WTC11 (cell line): ENCODE results near the gene CCNJL. TPM values are rescaled to one million over a fixed set of nuclear protein-coding genes. Genes with fewer than 3 reads are reported as not detected.

Experiments
- ATAC-seq: fragments of 200-7000 bp; cut with Tn5 transposase; 2 replicates; pipeline ENCODE4 v1.10.0; 2021; ENCODE audit warnings: mild to moderate bottlenecking, moderate library complexity
- CTCF ChIA-PET: fragments of 300-600 bp; sonication (Branson Sonifier 250); formaldehyde crosslinking; loops from one replicate; lab custom pipeline; 2021; ENCODE audit warnings: antibody characterized with exemption; lab: Charles Lee
- POLR2A ChIA-PET: fragments of 350-600 bp; sonication (Branson Sonifier 250); formaldehyde crosslinking; loops from one replicate; lab custom pipeline; 2021; ENCODE audit warnings: antibody characterized with exemption; lab: Charles Lee
- DNase-seq: peaks from one replicate; pipeline ENCODE4 v3.0.0; 2021; ENCODE audit warnings: low spot score
- H3K27ac Mint-ChIP-seq: 2 replicates; pipeline ENCODE4 v1.8.0; 2021; ENCODE audit warnings: mixed read lengths
- H3K27me3 Mint-ChIP-seq: 2 replicates; pipeline ENCODE4 v1.8.0; 2021; ENCODE audit warnings: low read depth, mild to moderate bottlenecking, moderate library complexity, mixed read lengths
- H3K36me3 Mint-ChIP-seq: 2 replicates; pipeline ENCODE4 v1.8.0; 2021; ENCODE audit warnings: mixed read lengths
- H3K4me1 Mint-ChIP-seq: 2 replicates; pipeline ENCODE4 v1.8.0; 2022; ENCODE audit warnings: mixed read lengths
- H3K4me3 Mint-ChIP-seq: 2 replicates; pipeline ENCODE4 v1.8.0; 2021; ENCODE audit warnings: mild to moderate bottlenecking, moderate library complexity, mixed read lengths
- H3K9me3 Mint-ChIP-seq: 2 replicates; pipeline ENCODE4 v1.8.0; 2021; ENCODE audit warnings: mixed read lengths
- ATF1 ChIP-seq: sonication (generic); formaldehyde crosslinking; IDR thresholded peaks from 2 replicates; pipeline ENCODE4 v1.8.1; 2023; ENCODE audit warnings: mild to moderate bottlenecking, moderate library complexity, missing genetic modification reagents
- ATF6 ChIP-seq: sonication (generic); formaldehyde crosslinking; IDR thresholded peaks from 2 replicates; pipeline ENCODE4 v1.8.1; 2023; ENCODE audit warnings: mild to moderate bottlenecking, missing genetic modification reagents
- CDX4 ChIP-seq: fragments of 250-450 bp; sonication (Bioruptor Pico); IDR thresholded peaks from 2 replicates; pipeline ENCODE4 v1.9.0; 2021; ENCODE audit warnings: moderate library complexity, mild to moderate bottlenecking, inconsistent platforms, borderline replicate concordance
- CREM ChIP-seq: sonication (generic); formaldehyde crosslinking; IDR thresholded peaks from 2 replicates; pipeline ENCODE4 v1.8.1; 2022; ENCODE audit warnings: mild to moderate bottlenecking, missing genetic modification reagents, moderate library complexity
- ELF4 ChIP-seq: sonication (generic); formaldehyde crosslinking; IDR thresholded peaks from 2 replicates; pipeline ENCODE4 v1.8.1; 2022; ENCODE audit warnings: low read depth, mild to moderate bottlenecking, moderate library complexity, missing genetic modification reagents
- GABPB1 ChIP-seq: sonication (generic); formaldehyde crosslinking; IDR thresholded peaks from 2 replicates; pipeline ENCODE4 v1.8.1; 2023; ENCODE audit warnings: mild to moderate bottlenecking, missing genetic modification reagents
- JUN ChIP-seq: sonication (generic); formaldehyde crosslinking; IDR thresholded peaks from 2 replicates; pipeline ENCODE4 v1.8.0; 2023; ENCODE audit warnings: mild to moderate bottlenecking, missing genetic modification reagents
- KAT7 ChIP-seq: sonication (generic); formaldehyde crosslinking; IDR thresholded peaks from 2 replicates; pipeline ENCODE4 v1.8.1; 2023; ENCODE audit warnings: missing genetic modification reagents, mild to moderate bottlenecking, borderline replicate concordance
- MAX ChIP-seq: sonication (generic); formaldehyde crosslinking; IDR thresholded peaks from 2 replicates; pipeline ENCODE4 v1.8.0; 2022; ENCODE audit warnings: mild to moderate bottlenecking, missing genetic modification reagents
- PRRX2 ChIP-seq: fragments of 250-450 bp; sonication (Bioruptor Pico); IDR thresholded peaks from 2 replicates; pipeline ENCODE4 v1.8.0; 2021; ENCODE audit warnings: mild to moderate bottlenecking
- SP1 ChIP-seq: sonication (generic); formaldehyde crosslinking; conservative IDR thresholded peaks from 2 replicates; pipeline ENCODE4 v1.8.1; 2022; ENCODE audit warnings: missing genetic modification reagents
- TEAD4 ChIP-seq: sonication (generic); formaldehyde crosslinking; IDR thresholded peaks from 2 replicates; pipeline ENCODE4 v1.8.0; 2022; ENCODE audit warnings: mild to moderate bottlenecking, missing genetic modification reagents
- ZNF263 ChIP-seq: sonication (generic); formaldehyde crosslinking; IDR thresholded peaks from 2 replicates; pipeline ENCODE4 v1.8.1; 2022; ENCODE audit warnings: low read depth, mild to moderate bottlenecking, moderate library complexity, missing genetic modification reagents
- total RNA-seq: library from RNA; stranded (reverse); gene quantifications from 3 replicates; pipeline ENCODE4 v1.2.3, GENCODE V29; 2021
- TF ChIP-seq, protein P1 (sequence below): sonication (generic); formaldehyde crosslinking; IDR thresholded peaks from 2 replicates; pipeline ENCODE4 v1.8.1; 2023; ENCODE audit warnings: mild to moderate bottlenecking, moderate library complexity, missing genetic modification reagents
- TF ChIP-seq, protein P2 (sequence below): sonication (generic); formaldehyde crosslinking; conservative IDR thresholded peaks from 2 replicates; pipeline ENCODE4 v1.8.1; 2022; ENCODE audit warnings: mild to moderate bottlenecking, missing genetic modification reagents
- TF ChIP-seq, protein P3 (sequence below): sonication (generic); formaldehyde crosslinking; IDR thresholded peaks from 2 replicates; pipeline ENCODE4 v1.8.1; 2022; ENCODE audit warnings: missing genetic modification reagents, borderline replicate concordance

Gene CCNJL
- total RNA-seq, 1 experiment from 2014 or later, result 31.3 TPM

- TF ChIP-seq, protein P1, sequence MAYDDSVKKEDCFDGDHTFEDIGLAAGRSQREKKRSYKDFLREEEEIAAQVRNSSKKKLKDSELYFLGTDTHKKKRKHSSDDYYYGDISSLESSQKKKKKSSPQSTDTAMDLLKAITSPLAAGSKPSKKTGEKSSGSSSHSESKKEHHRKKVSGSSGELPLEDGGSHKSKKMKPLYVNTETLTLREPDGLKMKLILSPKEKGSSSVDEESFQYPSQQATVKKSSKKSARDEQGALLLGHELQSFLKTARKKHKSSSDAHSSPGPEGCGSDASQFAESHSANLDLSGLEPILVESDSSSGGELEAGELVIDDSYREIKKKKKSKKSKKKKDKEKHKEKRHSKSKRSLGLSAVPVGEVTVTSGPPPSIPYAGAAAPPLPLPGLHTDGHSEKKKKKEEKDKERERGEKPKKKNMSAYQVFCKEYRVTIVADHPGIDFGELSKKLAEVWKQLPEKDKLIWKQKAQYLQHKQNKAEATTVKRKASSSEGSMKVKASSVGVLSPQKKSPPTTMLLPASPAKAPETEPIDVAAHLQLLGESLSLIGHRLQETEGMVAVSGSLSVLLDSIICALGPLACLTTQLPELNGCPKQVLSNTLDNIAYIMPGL (CRISPR knock-in tag), result no peak
- TF ChIP-seq PRRX2 (CRISPR knock-in tag), result no peak
- no peak for TF ChIP-seq CDX4 (CRISPR knock-in tag)
- TF ChIP-seq, protein P2, sequence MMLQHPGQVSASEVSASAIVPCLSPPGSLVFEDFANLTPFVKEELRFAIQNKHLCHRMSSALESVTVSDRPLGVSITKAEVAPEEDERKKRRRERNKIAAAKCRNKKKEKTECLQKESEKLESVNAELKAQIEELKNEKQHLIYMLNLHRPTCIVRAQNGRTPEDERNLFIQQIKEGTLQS (CRISPR knock-in tag), result no peak
- TF ChIP-seq ELF4 (CRISPR knock-in tag), result no peak
Measured at GRCh38 chr5:160285316-160285715, 27.0 kb downstream of the CCNJL start (continued).

DNA sequence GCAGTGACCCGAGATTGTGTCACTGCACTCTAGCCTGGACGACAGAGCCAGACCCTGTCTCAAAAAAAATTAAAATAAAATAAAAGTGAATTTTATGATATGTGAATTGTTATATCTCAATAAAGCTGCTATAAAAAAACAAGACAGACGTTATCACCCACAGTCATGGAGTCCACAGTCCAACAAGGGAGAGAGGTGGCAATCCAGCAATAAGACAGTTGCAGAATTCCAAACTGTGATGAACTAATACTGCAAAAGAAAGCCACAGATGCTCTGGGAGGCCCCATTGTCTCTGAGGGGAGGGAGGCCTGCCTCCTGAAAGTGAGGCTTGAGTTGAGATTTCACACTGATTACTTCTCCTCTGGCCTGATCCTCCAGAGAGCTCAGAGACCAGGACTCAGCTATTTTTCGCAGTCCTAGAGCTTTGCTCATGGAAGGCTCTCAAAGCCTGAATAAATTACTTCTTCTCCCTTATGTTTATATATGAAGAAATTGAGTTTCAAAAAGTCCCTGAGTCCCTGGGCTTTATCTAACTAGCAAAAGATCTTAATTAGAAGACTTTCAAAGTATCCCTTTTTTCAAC is 28.0 kb downstream of the CCNJL start:
- ChIA-PET POLR2A (no interaction called here), CTCF (no interaction called here)
- no peak overlapping the region for H3K27ac Mint-ChIP-seq
- DNase-seq, result no peak
- peaks cover 73% of the 10 kb centered on the region for H3K4me1 Mint-ChIP-seq
- TF ChIP-seq JUN (CRISPR knock-in tag), result no peak
- TF ChIP-seq, all 79 proteins: peak for 0
- Mint-ChIP-seq H3K4me3 (no peak overlapping the region), H3K36me3 (peaks cover 26% of the 10 kb centered on the region), H3K9me3 (no peaks in the 10 kb centered on the region), H3K27me3 (no peaks in the 10 kb centered on the region)
- ATAC-seq, result no peak

DNA sequence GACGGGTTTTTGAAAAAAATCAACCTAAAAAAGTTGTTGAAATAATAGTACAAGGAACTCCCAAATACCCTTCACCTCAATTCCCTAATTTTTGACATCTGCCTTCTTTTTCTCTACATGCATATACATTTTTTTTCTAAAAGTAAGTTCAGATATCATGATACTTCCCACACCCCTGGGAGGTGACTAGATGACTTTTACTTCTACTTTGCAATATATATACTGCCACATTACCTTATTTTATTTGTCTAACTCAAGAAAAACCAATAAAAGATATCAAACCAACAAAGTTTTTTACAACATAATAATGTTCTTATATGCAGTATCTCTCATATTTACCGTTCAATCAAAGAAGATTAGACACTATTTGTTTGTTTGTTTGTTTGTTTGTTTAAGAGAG is 31.1 kb downstream of the CCNJL start:
- Mint-ChIP-seq H3K4me3 (no peak overlapping the region), H3K27ac (peak overlapping the region; percentile 74; the same call in 1 of the 2 replicates), H3K4me1 (peaks cover 55% of the 10 kb centered on the region), H3K9me3 (no peaks in the 10 kb centered on the region), H3K27me3 (no peaks in the 10 kb centered on the region), H3K36me3 (peaks cover 43% of the 10 kb centered on the region)
- DNase-seq, result no peak
- ChIA-PET POLR2A (no interaction called here), CTCF (interaction anchor here (0.9 to 1.6 kb wide), 2 partner anchors 14 to 15 kb away, joined by 3 to 5 read pairs; no protein-coding TSS in a partner anchor)
- TF ChIP-seq PRRX2 (CRISPR knock-in tag) (no peak), ATF6 (CRISPR knock-in tag) (no peak), MAX (CRISPR knock-in tag) (no peak), SP1 (CRISPR knock-in tag) (no peak)
- ATAC-seq, result no peak

DNA sequence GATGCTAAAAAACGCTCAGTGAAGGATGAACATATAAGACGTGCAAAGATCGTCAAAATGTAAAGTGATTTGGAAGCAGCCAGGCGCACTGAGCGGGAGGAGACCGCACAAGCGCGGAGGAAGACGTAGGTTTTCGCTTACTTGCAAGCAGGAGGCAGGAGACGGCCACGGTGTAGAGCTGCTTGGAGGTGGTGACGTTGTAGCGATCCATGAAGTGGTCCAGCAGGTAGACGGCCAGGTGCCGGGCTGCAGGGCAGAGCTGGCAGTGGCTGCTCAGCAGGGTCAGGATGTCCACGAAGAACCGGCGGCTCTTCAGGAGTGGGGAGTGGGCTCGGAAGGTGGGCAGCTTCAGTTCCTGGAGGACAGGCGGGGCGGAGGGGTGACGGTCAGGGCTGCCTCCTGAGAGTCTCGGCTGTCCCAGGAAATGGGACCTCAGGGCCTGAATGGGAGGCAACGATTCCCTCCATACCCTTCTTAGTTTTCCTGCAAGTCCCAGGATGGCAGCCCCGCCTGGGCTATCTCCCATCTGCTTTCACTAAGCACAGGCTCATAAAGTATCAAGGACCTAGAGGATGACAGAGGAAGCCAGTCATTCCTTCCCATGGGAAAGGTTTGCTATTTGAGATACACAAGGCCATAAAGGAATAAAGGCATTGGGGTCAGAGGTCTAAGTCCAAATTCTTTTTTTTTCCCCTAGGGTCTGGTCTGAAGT is 31.8 kb downstream of the CCNJL start:
- POLR2A ChIA-PET, result no interaction called here

More for the DNA sequence above, 31.8 kb downstream of the CCNJL start:
- H3K27me3 Mint-ChIP-seq, result no peaks in the 10 kb centered on the region
- H3K9me3 Mint-ChIP-seq, result no peaks in the 10 kb centered on the region
- no peak overlapping the region for H3K4me3 Mint-ChIP-seq
- peaks cover 48% of the 10 kb centered on the region for H3K4me1 Mint-ChIP-seq
- peak overlapping the region; percentile 78 for H3K27ac Mint-ChIP-seq
- CTCF ChIA-PET, result interaction anchor here (1.6 kb wide), 1 partner anchor 14 kb away, joined by 5 read pairs; no protein-coding TSS in a partner anchor
- DNase-seq, result no peak
- ATAC-seq, result no peak
- TF ChIP-seq KAT7 (CRISPR knock-in tag), result no peak
- TF ChIP-seq GABPB1 (CRISPR knock-in tag), result no peak
- no peak for TF ChIP-seq TEAD4 (CRISPR knock-in tag)
- TF ChIP-seq ZNF263 (CRISPR knock-in tag), result no peak
- TF ChIP-seq ELF4 (CRISPR knock-in tag), result no peak
- TF ChIP-seq, protein P3, sequence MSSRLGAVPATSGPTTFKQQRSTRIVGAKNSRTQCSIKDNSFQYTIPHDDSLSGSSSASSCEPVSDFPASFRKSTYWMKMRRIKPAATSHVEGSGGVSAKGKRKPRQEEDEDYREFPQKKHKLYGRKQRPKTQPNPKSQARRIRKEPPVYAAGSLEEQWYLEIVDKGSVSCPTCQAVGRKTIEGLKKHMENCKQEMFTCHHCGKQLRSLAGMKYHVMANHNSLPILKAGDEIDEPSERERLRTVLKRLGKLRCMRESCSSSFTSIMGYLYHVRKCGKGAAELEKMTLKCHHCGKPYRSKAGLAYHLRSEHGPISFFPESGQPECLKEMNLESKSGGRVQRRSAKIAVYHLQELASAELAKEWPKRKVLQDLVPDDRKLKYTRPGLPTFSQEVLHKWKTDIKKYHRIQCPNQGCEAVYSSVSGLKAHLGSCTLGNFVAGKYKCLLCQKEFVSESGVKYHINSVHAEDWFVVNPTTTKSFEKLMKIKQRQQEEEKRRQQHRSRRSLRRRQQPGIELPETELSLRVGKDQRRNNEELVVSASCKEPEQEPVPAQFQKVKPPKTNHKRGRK, result no peak
- no peak for TF ChIP-seq ATF1 (CRISPR knock-in tag)
- TF ChIP-seq CREM (CRISPR knock-in tag), result no peak
- H3K36me3 Mint-ChIP-seq, result peaks cover 48% of the 10 kb centered on the region
